GM23338 (cell line): ENCODE results near the gene REEP3. TPM values are rescaled to one million over a fixed set of nuclear protein-coding genes. Genes with fewer than 3 reads are reported as not detected.
A peak's percentile ranks its signal among the peaks of the same experiment; 100 is the strongest.

ENCODE experiments used
- ATAC-seq: fragments of 200-7000 bp; cut with Tn5 transposase; 3 replicates; pipeline ENCODE4 v1.9.1; 2020
- DNase-seq: peaks from one replicate; pipeline ENCODE4 v3.0.0-alpha.2; 2015; ENCODE audit warnings: low spot score
- H2AFZ ChIP-seq: fragments of 200-600 bp; sonication (generic); 2 replicates; pipeline ENCODE4 v1.8.0; 2016; ENCODE audit warnings: antibody characterized with exemption, mild to moderate bottlenecking, moderate library complexity
- H3F3A ChIP-seq: fragments of 200-600 bp; sonication (generic); replicated peaks from 2 replicates; pipeline ENCODE4 v1.8.0; 2017; ENCODE audit warnings: antibody characterized with exemption, mixed run types, low read depth
- H3K27ac ChIP-seq: fragments of 200-600 bp; sonication (generic); 2 replicates; pipeline ENCODE4 v1.6.1; 2016; ENCODE audit warnings: low read depth
- H3K27me3 ChIP-seq: fragments of 200-600 bp; sonication (generic); 2 replicates; pipeline ENCODE4 v1.8.0; 2016; ENCODE audit warnings: mild to moderate bottlenecking, mixed run types, moderate library complexity; ENCODE audit not compliant: insufficient read depth
- H3K36me3 ChIP-seq: fragments of 200-600 bp; sonication (generic); 2 replicates; pipeline ENCODE4 v1.8.0; 2016; ENCODE audit warnings: mild to moderate bottlenecking; ENCODE audit not compliant: insufficient read depth
- H3K4me1 ChIP-seq: fragments of 200-600 bp; sonication (generic); 2 replicates; pipeline ENCODE4 v1.8.0; 2016; ENCODE audit warnings: mild to moderate bottlenecking, moderate library complexity; ENCODE audit not compliant: insufficient read depth
- H3K4me2 ChIP-seq: fragments of 200-600 bp; sonication (generic); 2 replicates; pipeline ENCODE4 v1.7.1; 2017; ENCODE audit warnings: mixed run types
- H3K4me3 ChIP-seq: fragments of 200-600 bp; sonication (generic); 2 replicates; pipeline ENCODE4 v1.6.1; 2016; ENCODE audit warnings: mixed run types
- H3K79me2 ChIP-seq: fragments of 200-600 bp; sonication (generic); replicated peaks from 2 replicates; pipeline ENCODE4 v1.8.0; 2017; ENCODE audit warnings: mild to moderate bottlenecking; ENCODE audit not compliant: insufficient read depth
- H3K9me2 ChIP-seq: fragments of 200-600 bp; sonication (generic); 2 replicates; pipeline ENCODE4 v1.8.0; 2017; ENCODE audit not compliant: insufficient read depth
- H4K20me1 ChIP-seq: fragments of 200-600 bp; sonication (generic); replicated peaks from 2 replicates; pipeline ENCODE4 v1.8.0; 2017; ENCODE audit warnings: mild to moderate bottlenecking; ENCODE audit not compliant: insufficient read depth
- H3K27ac Mint-ChIP-seq: 2 replicates; pipeline ENCODE4 v1.8.0; 2020; ENCODE audit warnings: inconsistent platforms, mild to moderate bottlenecking, moderate library complexity, mixed read lengths
- H3K27me3 Mint-ChIP-seq: 3 replicates; pipeline ENCODE4 v1.8.0; 2022; ENCODE audit warnings: low read depth, mild to moderate bottlenecking, moderate library complexity, mixed read lengths, inconsistent platforms; ENCODE audit not compliant: insufficient read depth, poor library complexity
- H3K36me3 Mint-ChIP-seq: 3 replicates; pipeline ENCODE4 v1.8.0; 2021; ENCODE audit warnings: low read depth, mild to moderate bottlenecking, inconsistent platforms, moderate library complexity, mixed read lengths
- H3K4me1 Mint-ChIP-seq: 3 replicates; pipeline ENCODE4 v1.8.0; 2020; ENCODE audit warnings: mild to moderate bottlenecking, inconsistent platforms, mixed read lengths
- H3K4me3 Mint-ChIP-seq: 3 replicates; pipeline ENCODE4 v1.8.0; 2021; ENCODE audit warnings: moderate library complexity, mild to moderate bottlenecking, inconsistent platforms, mixed read lengths
- H3K9me3 Mint-ChIP-seq: 3 replicates; pipeline ENCODE4 v1.8.0; 2020; ENCODE audit warnings: moderate library complexity, mild to moderate bottlenecking, inconsistent platforms, mixed read lengths
- CTCF ChIP-seq, 2 experiments: fragments of 200-600 bp in 1 of 2; sonication (generic) in 1 of 2; conservative IDR thresholded peaks; 2 replicates each; pipeline versions ENCODE4 v1.5.1 to v1.6.1; 2016 to 2017; ENCODE audit warnings: antibody characterized with exemption in 2 of 2, low read depth in 2 of 2, mild to moderate bottlenecking in 2 of 2, moderate library complexity in 1 of 2
- EZH2 ChIP-seq: fragments of 200-600 bp; sonication (generic); IDR thresholded peaks from one replicate; pipeline ENCODE4 v1.8.0; 2017; ENCODE audit warnings: antibody characterized with exemption, mild to moderate bottlenecking, low read depth; ENCODE audit not compliant: unreplicated experiment
- EZH2phosphoT487 ChIP-seq: fragments of 200-600 bp; sonication (generic); IDR thresholded peaks from one replicate; pipeline ENCODE4 v1.8.1; 2018; ENCODE audit warnings: antibody characterized with exemption; ENCODE audit not compliant: unreplicated experiment
- JUNB ChIP-seq: IDR thresholded peaks from one replicate; pipeline ENCODE4 v1.6.1; 2016; ENCODE audit warnings: antibody characterized with exemption; ENCODE audit not compliant: unreplicated experiment
- POLR2AphosphoS5 ChIP-seq: IDR thresholded peaks from 2 replicates; pipeline ENCODE4 v1.6.1; 2016; ENCODE audit warnings: antibody characterized with exemption, low read depth
- STAT1 ChIP-seq: IDR thresholded peaks from one replicate; pipeline ENCODE4 v1.6.1; 2016; ENCODE audit warnings: antibody characterized with exemption; ENCODE audit not compliant: unreplicated experiment
- ZNF114 ChIP-seq: fragments of 250-450 bp; sonication (Bioruptor Pico); IDR thresholded peaks from 2 replicates; pipeline ENCODE4 v1.5.0; 2020; ENCODE audit warnings: mild to moderate bottlenecking, moderate library complexity
- polyA plus RNA-seq: library from polyadenylated mRNA; unstranded; fragments of >200 nt; fragmentation: Nextera tagmentation; extraction: Ambion mirVana; gene quantifications from 2 replicates; pipeline ENCODE4 v1.2.1, GENCODE V29; 2016
- total RNA-seq: library from RNA; depleted of rRNA; stranded (reverse); fragments of >200 nt; shearing (Covaris generic); gene quantifications from 2 replicates; pipeline ENCODE4 v1.2.3, GENCODE V29; 2014
- TF ChIP-seq, protein P1 (sequence below): fragments of 250-450 bp; sonication (Bioruptor Pico); IDR thresholded peaks from 2 replicates; pipeline ENCODE4 v1.5.0; 2020; ENCODE audit warnings: mild to moderate bottlenecking, moderate library complexity

The REEP3 gene
- total and polyA plus RNA-seq, 2 experiments from 2014 or later: 29.5 to 48.7 TPM

DNA sequence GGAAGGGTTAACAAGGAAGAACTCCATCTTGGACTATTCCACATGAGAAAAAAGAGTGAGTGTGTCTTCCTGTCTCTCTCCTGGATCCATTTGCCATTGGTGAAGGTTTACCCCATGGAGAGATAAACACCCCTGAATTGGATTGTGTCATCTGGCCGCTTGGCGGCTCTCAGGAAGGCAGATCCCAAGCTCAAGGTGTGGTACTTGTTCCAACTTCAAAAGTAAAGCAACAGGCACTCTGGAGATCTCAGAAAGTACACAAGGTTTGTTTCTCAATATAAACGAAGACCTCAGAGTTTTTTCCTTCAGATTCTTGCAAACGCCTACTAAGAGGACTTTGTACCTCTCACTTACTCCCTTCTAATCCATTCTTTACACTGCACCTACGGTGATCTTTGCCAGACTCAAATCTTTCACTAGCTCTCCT lies 116.7 kb downstream of the REEP3 start:
- no peaks in the 10 kb centered on the region for H3K79me2 ChIP-seq
- 0 out of 4 replicates have a peak, but pooled peaks of 1 of the 2 experiments have one; percentile 11 for TF ChIP-seq CTCF (conservative IDR thresholded peaks at IDR 0.05; ENCODE audit: low read depth in 2 of 2)
- TF ChIP-seq ZNF114: no peak
- no peak for TF ChIP-seq STAT1
- H3K4me2 ChIP-seq: no peak overlapping the region
- H3F3A ChIP-seq: no peaks in the 10 kb centered on the region
- peaks cover 18% of the 10 kb centered on the region for H3K4me1 Mint-ChIP-seq
- H3K9me2 ChIP-seq: no peaks in the 10 kb centered on the region
- no peaks in the 10 kb centered on the region for H3K36me3 ChIP-seq
- peaks cover 4% of the 10 kb centered on the region for H3K27me3 Mint-ChIP-seq
- DNase-seq: no peak
- peak overlapping the region; percentile 75 for H2AFZ ChIP-seq
- ATAC-seq: no peak; the same call in 2 of the 3 replicates
- H3K9me3 Mint-ChIP-seq: no peaks in the 10 kb centered on the region
- no peak overlapping the region for H3K27ac ChIP-seq
- peaks cover 4% of the 10 kb centered on the region; the same call in 1 of the 2 replicates for H3K4me1 ChIP-seq
- no peak overlapping the region for H3K4me3 Mint-ChIP-seq
- H3K27ac Mint-ChIP-seq: no peak overlapping the region
- H4K20me1 ChIP-seq: no peaks in the 10 kb centered on the region
- H3K27me3 ChIP-seq: no peaks in the 10 kb centered on the region
- no peak overlapping the region for H3K4me3 ChIP-seq
- H3K36me3 Mint-ChIP-seq: no peaks in the 10 kb centered on the region

GRCh38 chr10:63641366-63641765 lies 120.2 kb downstream of the REEP3 start:
- no peaks in the 10 kb centered on the region for H4K20me1 ChIP-seq
- no peak overlapping the region for H3K27ac ChIP-seq
- no peaks in the 10 kb centered on the region for H3K36me3 ChIP-seq
- Mint-ChIP-seq H3K27ac (no peak overlapping the region), H3K36me3 (no peaks in the 10 kb centered on the region), H3K9me3 (no peaks in the 10 kb centered on the region), H3K4me3 (no peak overlapping the region), H3K27me3 (peaks cover 4% of the 10 kb centered on the region), H3K4me1 (peaks cover 13% of the 10 kb centered on the region)
- H3F3A ChIP-seq: no peaks in the 10 kb centered on the region
- no peak for ATAC-seq
- H3K4me3 ChIP-seq: no peak overlapping the region
- H3K4me2 ChIP-seq: no peak overlapping the region
- TF ChIP-seq JUNB (no peak), ZNF114 (no peak), POLR2AphosphoS5 (no peak)
- H3K79me2 ChIP-seq: no peaks in the 10 kb centered on the region
- H2AFZ ChIP-seq: no peak overlapping the region
- peaks cover 5% of the 10 kb centered on the region; the same call in 1 of the 2 replicates for H3K9me2 ChIP-seq
- no peak for DNase-seq
- no peaks in the 10 kb centered on the region for H3K27me3 ChIP-seq
- peaks cover 6% of the 10 kb centered on the region; the same call in 1 of the 2 replicates for H3K4me1 ChIP-seq

DNA sequence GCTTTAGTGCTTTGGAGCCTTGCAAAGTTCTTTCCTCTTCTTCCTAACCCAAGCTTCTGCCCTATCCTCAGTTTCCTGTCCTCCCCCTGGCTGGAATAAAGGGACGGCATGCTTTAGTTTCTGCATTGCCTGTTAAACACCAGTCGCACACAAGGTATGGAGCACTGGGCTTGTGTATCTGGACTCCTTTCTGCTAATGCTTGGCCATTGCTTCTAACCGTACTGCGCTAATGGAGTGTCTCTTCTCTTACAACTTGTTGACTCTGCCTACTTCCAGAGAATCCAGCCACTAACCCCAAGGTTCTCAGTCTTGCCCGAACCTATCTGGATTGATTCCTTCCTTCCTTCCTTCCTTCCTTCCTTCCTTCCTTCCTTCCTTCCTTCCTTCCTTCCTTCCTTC lies 120.6 kb downstream of the REEP3 start:
- no peak for DNase-seq
- Histone ChIP-seq H3K4me3 (no peak overlapping the region), H2AFZ (peak overlapping the region; percentile 87; the same call in 1 of the 2 replicates), H3K9me2 (peaks cover 5% of the 10 kb centered on the region; the same call in 1 of the 2 replicates), H3K4me1 (peaks cover 6% of the 10 kb centered on the region; the same call in 1 of the 2 replicates), H3K79me2 (no peaks in the 10 kb centered on the region), H3F3A (no peaks in the 10 kb centered on the region), H3K36me3 (no peaks in the 10 kb centered on the region), H3K27ac (no peak overlapping the region), H4K20me1 (no peaks in the 10 kb centered on the region), H3K27me3 (no peaks in the 10 kb centered on the region), H3K4me2 (no peak overlapping the region)
- H3K4me1 Mint-ChIP-seq: peaks cover 13% of the 10 kb centered on the region
- H3K27ac Mint-ChIP-seq: no peak overlapping the region
- H3K9me3 Mint-ChIP-seq: no peaks in the 10 kb centered on the region
- no peak overlapping the region for H3K4me3 Mint-ChIP-seq
- no peak for ATAC-seq
- peaks cover 4% of the 10 kb centered on the region for H3K27me3 Mint-ChIP-seq
- H3K36me3 Mint-ChIP-seq: no peaks in the 10 kb centered on the region
- TF ChIP-seq EZH2: no peak
- TF ChIP-seq POLR2AphosphoS5: no peak
- TF ChIP-seq, protein P1, sequence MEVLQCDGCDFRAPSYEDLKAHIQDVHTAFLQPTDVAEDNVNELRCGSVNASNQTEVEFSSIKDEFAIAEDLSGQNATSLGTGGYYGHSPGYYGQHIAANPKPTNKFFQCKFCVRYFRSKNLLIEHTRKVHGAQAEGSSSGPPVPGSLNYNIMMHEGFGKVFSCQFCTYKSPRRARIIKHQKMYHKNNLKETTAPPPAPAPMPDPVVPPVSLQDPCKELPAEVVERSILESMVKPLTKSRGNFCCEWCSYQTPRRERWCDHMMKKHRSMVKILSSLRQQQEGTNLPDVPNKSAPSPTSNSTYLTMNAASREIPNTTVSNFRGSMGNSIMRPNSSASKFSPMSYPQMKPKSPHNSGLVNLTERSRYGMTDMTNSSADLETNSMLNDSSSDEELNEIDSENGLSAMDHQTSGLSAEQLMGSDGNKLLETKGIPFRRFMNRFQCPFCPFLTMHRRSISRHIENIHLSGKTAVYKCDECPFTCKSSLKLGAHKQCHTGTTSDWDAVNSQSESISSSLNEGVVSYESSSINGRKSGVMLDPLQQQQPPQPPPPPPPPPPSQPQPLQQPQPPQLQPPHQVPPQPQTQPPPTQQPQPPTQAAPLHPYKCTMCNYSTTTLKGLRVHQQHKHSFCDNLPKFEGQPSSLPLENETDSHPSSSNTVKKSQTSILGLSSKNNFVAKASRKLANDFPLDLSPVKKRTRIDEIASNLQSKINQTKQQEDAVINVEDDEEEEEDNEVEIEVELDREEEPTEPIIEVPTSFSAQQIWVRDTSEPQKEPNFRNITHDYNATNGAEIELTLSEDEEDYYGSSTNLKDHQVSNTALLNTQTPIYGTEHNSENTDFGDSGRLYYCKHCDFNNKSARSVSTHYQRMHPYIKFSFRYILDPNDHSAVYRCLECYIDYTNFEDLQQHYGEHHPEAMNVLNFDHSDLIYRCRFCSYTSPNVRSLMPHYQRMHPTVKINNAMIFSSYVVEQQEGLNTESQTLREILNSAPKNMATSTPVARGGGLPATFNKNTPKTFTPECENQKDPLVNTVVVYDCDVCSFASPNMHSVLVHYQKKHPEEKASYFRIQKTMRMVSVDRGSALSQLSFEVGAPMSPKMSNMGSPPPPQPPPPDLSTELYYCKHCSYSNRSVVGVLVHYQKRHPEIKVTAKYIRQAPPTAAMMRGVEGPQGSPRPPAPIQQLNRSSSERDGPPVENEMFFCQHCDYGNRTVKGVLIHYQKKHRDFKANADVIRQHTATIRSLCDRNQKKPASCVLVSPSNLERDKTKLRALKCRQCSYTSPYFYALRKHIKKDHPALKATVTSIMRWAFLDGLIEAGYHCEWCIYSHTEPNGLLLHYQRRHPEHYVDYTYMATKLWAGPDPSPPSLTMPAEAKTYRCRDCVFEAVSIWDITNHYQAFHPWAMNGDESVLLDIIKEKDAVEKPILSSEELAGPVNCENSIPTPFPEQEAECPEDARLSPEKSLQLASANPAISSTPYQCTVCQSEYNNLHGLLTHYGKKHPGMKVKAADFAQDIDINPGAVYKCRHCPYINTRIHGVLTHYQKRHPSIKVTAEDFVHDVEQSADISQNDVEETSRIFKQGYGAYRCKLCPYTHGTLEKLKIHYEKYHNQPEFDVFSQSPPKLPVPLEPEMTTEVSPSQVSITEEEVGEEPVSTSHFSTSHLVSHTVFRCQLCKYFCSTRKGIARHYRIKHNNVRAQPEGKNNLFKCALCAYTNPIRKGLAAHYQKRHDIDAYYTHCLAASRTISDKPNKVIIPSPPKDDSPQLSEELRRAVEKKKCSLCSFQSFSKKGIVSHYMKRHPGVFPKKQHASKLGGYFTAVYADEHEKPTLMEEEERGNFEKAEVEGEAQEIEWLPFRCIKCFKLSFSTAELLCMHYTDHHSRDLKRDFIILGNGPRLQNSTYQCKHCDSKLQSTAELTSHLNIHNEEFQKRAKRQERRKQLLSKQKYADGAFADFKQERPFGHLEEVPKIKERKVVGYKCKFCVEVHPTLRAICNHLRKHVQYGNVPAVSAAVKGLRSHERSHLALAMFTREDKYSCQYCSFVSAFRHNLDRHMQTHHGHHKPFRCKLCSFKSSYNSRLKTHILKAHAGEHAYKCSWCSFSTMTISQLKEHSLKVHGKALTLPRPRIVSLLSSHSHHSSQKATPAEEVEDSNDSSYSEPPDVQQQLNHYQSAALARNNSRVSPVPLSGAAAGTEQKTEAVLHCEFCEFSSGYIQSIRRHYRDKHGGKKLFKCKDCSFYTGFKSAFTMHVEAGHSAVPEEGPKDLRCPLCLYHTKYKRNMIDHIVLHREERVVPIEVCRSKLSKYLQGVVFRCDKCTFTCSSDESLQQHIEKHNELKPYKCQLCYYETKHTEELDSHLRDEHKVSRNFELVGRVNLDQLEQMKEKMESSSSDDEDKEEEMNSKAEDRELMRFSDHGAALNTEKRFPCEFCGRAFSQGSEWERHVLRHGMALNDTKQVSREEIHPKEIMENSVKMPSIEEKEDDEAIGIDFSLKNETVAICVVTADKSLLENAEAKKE (CRISPR knock-in tag): no peak
- no peak for TF ChIP-seq JUNB
- TF ChIP-seq EZH2phosphoT487: no peak
- no peak for TF ChIP-seq STAT1
